Measurements from ENCODE around the gene ANO4. TPM values are rescaled to one million over a fixed set of nuclear protein-coding genes. Genes with fewer than 3 reads are reported as not detected.

Gene ANO4
- total RNA-seq, 2 experiments from 2014 or later: not detected

GRCh38 chr12:101168001-101168400 is 373.4 kb downstream of the ANO4 start:
- no peak overlapping the region for H3K4me3 Mint-ChIP-seq
- ATAC-seq (no peak), DNase-seq (no peak)
- ChIA-PET POLR2A (no interaction called here), CTCF (no interaction called here)
- intact Hi-C loops (cut with micrococcal nuclease): no loop called here
- H3K9me3 Mint-ChIP-seq: no peaks in the 10 kb centered on the region
- peaks cover 4% of the 10 kb centered on the region for H3K27me3 Mint-ChIP-seq
- no peaks in the 10 kb centered on the region for H3K36me3 Mint-ChIP-seq (ENCODE audit: low read depth)
- H3K4me1 Mint-ChIP-seq (ENCODE audit: low read depth): no peaks in the 10 kb centered on the region
- no peak for TF ChIP-seq CTCF (IDR thresholded peaks at IDR 0.05)
- H3K27ac Mint-ChIP-seq: no peak overlapping the region

GRCh38 chr12:101172316-101172715 is 377.7 kb downstream of the ANO4 start:
- ChIA-PET CTCF (no interaction called here), POLR2A (no interaction called here)
- peaks cover 1% of the 10 kb centered on the region for H3K9me3 Mint-ChIP-seq
- H3K36me3 Mint-ChIP-seq (ENCODE audit: low read depth): no peaks in the 10 kb centered on the region
- TF ChIP-seq CTCF (IDR thresholded peaks at IDR 0.05): no peak
- H3K4me1 Mint-ChIP-seq (ENCODE audit: low read depth): no peaks in the 10 kb centered on the region
- peaks cover 6% of the 10 kb centered on the region for H3K27me3 Mint-ChIP-seq
- no peak overlapping the region for H3K4me3 Mint-ChIP-seq
- H3K27ac Mint-ChIP-seq: no peak overlapping the region
- ATAC-seq: no peak
- intact Hi-C loops (cut with micrococcal nuclease): no loop called here
- no peak for DNase-seq

GRCh38 chr12:101173197-101173749 is 378.7 kb downstream of the ANO4 start:
- no peaks in the 10 kb centered on the region for H3K4me1 Mint-ChIP-seq (ENCODE audit: low read depth)
- peaks cover 6% of the 10 kb centered on the region for H3K27me3 Mint-ChIP-seq
- DNase-seq (no peak), ATAC-seq (no peak)
- no peaks in the 10 kb centered on the region for H3K36me3 Mint-ChIP-seq (ENCODE audit: low read depth)
- intact Hi-C loops (cut with micrococcal nuclease): no loop called here
- no peak overlapping the region for H3K4me3 Mint-ChIP-seq
- no peak overlapping the region for H3K27ac Mint-ChIP-seq
- ChIA-PET CTCF (no interaction called here), POLR2A (no interaction called here)
- no peak for TF ChIP-seq CTCF (IDR thresholded peaks at IDR 0.05)
- peaks cover 1% of the 10 kb centered on the region for H3K9me3 Mint-ChIP-seq

- TF ChIP-seq CTCF (IDR thresholded peaks at IDR 0.05): no peak
- Mint-ChIP-seq H3K27me3 (peaks cover 6% of the 10 kb centered on the region), H3K27ac (no peak overlapping the region), H3K4me3 (no peak overlapping the region), H3K36me3 (ENCODE audit: low read depth) (no peaks in the 10 kb centered on the region), H3K9me3 (peaks cover 1% of the 10 kb centered on the region), H3K4me1 (ENCODE audit: low read depth) (no peaks in the 10 kb centered on the region)
- POLR2A ChIA-PET: no interaction called here
- intact Hi-C loops (cut with micrococcal nuclease): no loop called here
- DNase-seq (no peak), ATAC-seq (no peak)
- CTCF ChIA-PET: no interaction called here
Observed at GRCh38 chr12:101174541-101174940, 380.0 kb downstream of the ANO4 start.

Other genes with a start within 250 kb of the ANO4 start
- 1 to 10 TPM; 1.3 to 2.1 TPM for gene GAS2L3, start 221.1 kb upstream of the ANO4 start, total RNA-seq

All from activated CD8-positive, alpha-beta T cell treated with anti-CD3 and anti-CD28 coated beads for 36 hours (primary cell).